CD4-positive, alpha-beta T cell (primary cell): ENCODE data around the gene VAT1L. TPM values are rescaled to one million over a fixed set of nuclear protein-coding genes. Genes with fewer than 3 reads are reported as not detected.

Experiments used
- ATAC-seq: fragments of 200-7000 bp; cut with Tn5 transposase; one replicate; pipeline ENCODE4 v1.10.0; 2022; ENCODE audit warnings: mild to moderate bottlenecking; ENCODE audit not compliant: poor library complexity
- CTCF ChIA-PET: fragments of 350-600 bp; sonication (Branson Sonifier 250); formaldehyde crosslinking; loops from one replicate; lab custom pipeline; 2021; ENCODE audit warnings: antibody characterized with exemption, inconsistent platforms; lab: Charles Lee
- POLR2A ChIA-PET: fragments of 350-600 bp; sonication (Branson Sonifier 250); formaldehyde crosslinking; loops from one replicate; lab custom pipeline; 2021; ENCODE audit warnings: antibody characterized with exemption, inconsistent platforms; lab: Charles Lee
- DNase-seq, 14 experiments: peaks; one replicate each; pipeline ENCODE4 v3.0.0-alpha.2; 2013 to 2020; ENCODE audit warnings: mixed read lengths in 2 of 14
- H3K27ac ChIP-seq, 2 donors: one replicate each; pipeline versions ENCODE4 v1.5.1 to v1.7.0; 2013; ENCODE audit warnings: low read length in 2 of 2, low read depth in 1 of 2, mild to moderate bottlenecking in 1 of 2
- H3K27me3 ChIP-seq, 2 experiments: 1 replicate in 1 of 2; 2 replicates in 1 of 2; pipeline versions ENCODE4 v1.6.1 to v1.7.0; 2013; ENCODE audit warnings: low read length in 2 of 2, control low read depth in 1 of 2, mild to moderate bottlenecking in 1 of 2, moderate library complexity in 1 of 2; ENCODE audit not compliant: insufficient read depth in 2 of 2, control insufficient read depth in 1 of 2
- H3K36me3 ChIP-seq: one replicate; pipeline ENCODE4 v1.6.1; 2013; ENCODE audit warnings: low read length, control low read depth; ENCODE audit not compliant: insufficient read depth
- H3K4me1 ChIP-seq: one replicate; pipeline ENCODE4 v1.6.1; 2013; ENCODE audit warnings: low read length, control low read depth; ENCODE audit not compliant: insufficient read depth
- H3K4me3 ChIP-seq: one replicate; pipeline ENCODE4 v1.5.1; 2013; ENCODE audit warnings: mild to moderate bottlenecking, low read length, moderate library complexity
- H3K9me3 ChIP-seq, 2 experiments: 1 replicate in 1 of 2; 2 replicates in 1 of 2; pipeline versions ENCODE4 v1.6.1 to v1.7.0; 2013; ENCODE audit warnings: low read length in 2 of 2, mild to moderate bottlenecking in 2 of 2, control low read depth in 1 of 2, moderate library complexity in 1 of 2; ENCODE audit not compliant: control insufficient read depth in 1 of 2, insufficient read depth in 1 of 2
- H3K27ac Mint-ChIP-seq: one replicate; pipeline ENCODE4 v1.8.0; 2020; ENCODE audit warnings: mixed read lengths
- H3K27me3 Mint-ChIP-seq: one replicate; pipeline ENCODE4 v1.8.0; 2021; ENCODE audit warnings: mixed read lengths
- H3K36me3 Mint-ChIP-seq: one replicate; pipeline ENCODE4 v1.8.0; 2021; ENCODE audit warnings: low read depth, mixed read lengths
- H3K4me1 Mint-ChIP-seq: one replicate; pipeline ENCODE4 v1.8.0; 2021; ENCODE audit warnings: low read depth, mixed read lengths
- H3K4me3 Mint-ChIP-seq: one replicate; pipeline ENCODE4 v1.8.0; 2020; ENCODE audit warnings: mild to moderate bottlenecking, mixed read lengths
- H3K9me3 Mint-ChIP-seq: one replicate; pipeline ENCODE4 v1.8.0; 2020; ENCODE audit warnings: mixed read lengths
- intact Hi-C, 2 experiments: fragments of 100-400 bp; cut with DNase I in 1 of 2; cut with micrococcal nuclease in 1 of 2; formaldehyde crosslinking; loops; one replicate each; pipeline versions ENCODE4 v1.15.1 to v1.9.0; 2023 to 2025; cut with DNase I, micrococcal nuclease
- total RNA-seq, 174 experiments: library from RNA in 2 of 174; stranded (reverse) in 2 of 174; gene quantifications; one replicate each; pipeline ENCODE4 v1.2.3 and lab custom pipeline; 2021 to 2026
- TF ChIP-seq, protein P1 (sequence below): fragments of 200-600 bp; IDR thresholded peaks from one replicate; pipeline ENCODE4 v1.8.0; 2022; ENCODE audit warnings: antibody characterized with exemption, mild to moderate bottlenecking

The VAT1L gene
- total RNA-seq, 2 experiments from 2014 or later = not detected

DNA sequence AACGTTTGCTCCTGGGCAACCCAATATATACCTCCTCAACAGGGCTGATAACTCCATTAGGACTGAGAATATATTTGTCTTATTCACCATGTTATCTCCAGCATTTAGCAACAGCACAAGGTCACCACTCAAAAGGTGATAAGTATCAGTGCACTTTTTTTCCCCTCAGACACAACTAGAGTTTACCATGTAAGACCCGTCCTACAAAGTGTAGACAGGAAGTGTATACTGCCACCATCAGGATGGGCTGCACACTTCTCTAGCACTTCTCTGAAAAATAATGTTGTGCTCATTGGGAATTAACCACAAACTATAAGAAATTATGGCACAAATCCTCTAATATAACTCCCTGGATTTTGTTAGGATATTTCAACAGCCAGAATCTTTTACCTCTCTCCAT lies 5.7 kb upstream of the VAT1L start:
- Histone ChIP-seq H3K27ac (no peak overlapping the region), H3K27me3 (peaks cover 12 to 29% of the 10 kb centered on the region in 2 experiments), H3K4me3 (no peak overlapping the region), H3K36me3 (no peaks in the 10 kb centered on the region), H3K9me3 (no peaks in the 10 kb centered on the region), H3K4me1 (no peaks in the 10 kb centered on the region)
- no peak for DNase-seq
- ATAC-seq = no peak
- POLR2A ChIA-PET = no interaction called here
- Mint-ChIP-seq H3K27ac (no peak overlapping the region), H3K9me3 (no peaks in the 10 kb centered on the region), H3K27me3 (peaks cover 47% of the 10 kb centered on the region), H3K4me3 (no peak overlapping the region), H3K4me1 (no peaks in the 10 kb centered on the region), H3K36me3 (no peaks in the 10 kb centered on the region)
- TF ChIP-seq, protein P1, sequence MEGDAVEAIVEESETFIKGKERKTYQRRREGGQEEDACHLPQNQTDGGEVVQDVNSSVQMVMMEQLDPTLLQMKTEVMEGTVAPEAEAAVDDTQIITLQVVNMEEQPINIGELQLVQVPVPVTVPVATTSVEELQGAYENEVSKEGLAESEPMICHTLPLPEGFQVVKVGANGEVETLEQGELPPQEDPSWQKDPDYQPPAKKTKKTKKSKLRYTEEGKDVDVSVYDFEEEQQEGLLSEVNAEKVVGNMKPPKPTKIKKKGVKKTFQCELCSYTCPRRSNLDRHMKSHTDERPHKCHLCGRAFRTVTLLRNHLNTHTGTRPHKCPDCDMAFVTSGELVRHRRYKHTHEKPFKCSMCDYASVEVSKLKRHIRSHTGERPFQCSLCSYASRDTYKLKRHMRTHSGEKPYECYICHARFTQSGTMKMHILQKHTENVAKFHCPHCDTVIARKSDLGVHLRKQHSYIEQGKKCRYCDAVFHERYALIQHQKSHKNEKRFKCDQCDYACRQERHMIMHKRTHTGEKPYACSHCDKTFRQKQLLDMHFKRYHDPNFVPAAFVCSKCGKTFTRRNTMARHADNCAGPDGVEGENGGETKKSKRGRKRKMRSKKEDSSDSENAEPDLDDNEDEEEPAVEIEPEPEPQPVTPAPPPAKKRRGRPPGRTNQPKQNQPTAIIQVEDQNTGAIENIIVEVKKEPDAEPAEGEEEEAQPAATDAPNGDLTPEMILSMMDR = no peak
- intact Hi-C loops = no loop called here
- CTCF ChIA-PET = no interaction called here

DNA sequence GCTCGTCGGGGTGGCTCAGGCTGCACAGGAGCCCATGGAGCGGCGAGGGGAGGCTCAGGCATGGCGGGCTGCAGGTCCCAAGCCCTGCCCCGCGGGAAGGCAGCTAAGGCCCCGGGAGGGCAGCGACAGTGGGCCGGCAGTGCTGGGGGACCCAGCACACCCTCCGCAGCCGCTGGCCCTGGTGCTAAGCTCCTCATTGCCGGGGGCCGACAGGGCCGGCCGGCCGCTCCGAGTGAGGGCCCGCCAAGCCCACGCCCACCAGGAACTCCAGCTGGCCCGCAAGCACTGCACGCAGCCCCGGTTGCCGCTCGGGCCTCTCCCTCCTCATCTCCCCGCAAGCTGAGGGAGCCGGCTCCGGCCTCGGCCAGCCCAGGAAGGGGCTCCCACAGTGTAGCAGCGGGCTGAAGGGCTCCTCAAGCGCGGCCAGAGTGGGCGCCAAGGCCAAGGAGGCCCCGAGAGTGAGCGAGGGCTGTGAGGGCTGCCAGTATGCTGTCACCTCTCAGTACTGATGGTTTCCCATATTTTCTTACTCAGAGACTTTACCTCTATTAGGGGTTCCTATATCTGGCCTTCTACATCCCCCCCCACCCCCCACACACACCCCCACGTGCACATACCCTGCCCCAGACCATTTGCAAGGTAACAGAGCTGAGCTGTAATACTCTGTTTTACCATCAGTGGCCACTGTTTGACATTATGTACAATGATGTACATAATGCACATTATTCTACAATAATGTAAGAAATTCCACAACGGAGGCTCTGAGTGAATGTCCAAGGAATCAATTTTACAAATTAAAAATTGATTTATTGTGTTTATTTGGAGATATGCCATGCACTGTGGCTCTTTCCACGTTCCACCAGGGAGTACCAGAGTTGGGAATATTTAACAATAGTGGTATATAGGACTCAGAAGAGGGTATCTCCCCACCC lies 3.7 kb upstream of the VAT1L start:
- Mint-ChIP-seq H3K4me3 (no peak overlapping the region), H3K27me3 (peaks cover 55% of the 10 kb centered on the region), H3K27ac (no peak overlapping the region), H3K4me1 (no peaks in the 10 kb centered on the region), H3K36me3 (no peaks in the 10 kb centered on the region), H3K9me3 (no peaks in the 10 kb centered on the region)
- ChIA-PET POLR2A (no interaction called here), CTCF (no interaction called here)
- Histone ChIP-seq H3K27ac (no peak overlapping the region), H3K36me3 (no peaks in the 10 kb centered on the region), H3K4me3 (no peak overlapping the region), H3K27me3 (peaks cover 28 to 49% of the 10 kb centered on the region in 2 experiments), H3K4me1 (peaks cover 14% of the 10 kb centered on the region), H3K9me3 (peaks cover 0 to 7% of the 10 kb centered on the region in 2 experiments)
- TF ChIP-seq, protein P1 = no peak
- ATAC-seq (no peak), DNase-seq (no peak)
- intact Hi-C loops = no loop called here

DNA sequence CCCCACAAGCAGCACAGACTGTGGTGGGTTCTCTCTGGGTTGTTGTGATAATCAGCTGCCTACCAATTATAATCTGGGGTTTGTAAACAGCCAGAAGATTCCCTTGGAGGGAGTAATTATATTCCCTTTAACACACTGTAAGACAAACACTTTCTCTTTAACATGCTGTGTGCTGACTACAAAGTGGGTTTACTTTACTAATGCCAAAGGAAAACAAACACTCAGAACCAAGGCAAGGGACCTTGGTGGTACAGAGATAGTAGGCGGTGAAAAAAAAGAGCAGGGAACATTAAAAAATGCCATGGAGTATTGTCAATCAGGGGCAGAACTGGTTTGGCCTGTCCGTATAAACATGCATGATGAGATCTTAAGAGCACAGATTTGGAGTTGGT lies 3.0 kb upstream of the VAT1L start:
- no peaks in the 10 kb centered on the region for H3K36me3 Mint-ChIP-seq
- intact Hi-C loops = no loop called here
- peaks cover 14% of the 10 kb centered on the region for H3K4me1 ChIP-seq
- ATAC-seq (no peak), DNase-seq (no peak)
- no peaks in the 10 kb centered on the region for H3K36me3 ChIP-seq
- H3K4me3 Mint-ChIP-seq = no peak overlapping the region
- no peaks in the 10 kb centered on the region for H3K9me3 Mint-ChIP-seq
- TF ChIP-seq, protein P1 = no peak
- peaks cover 31 to 54% of the 10 kb centered on the region in 2 experiments for H3K27me3 ChIP-seq
- H3K27me3 Mint-ChIP-seq = peaks cover 55% of the 10 kb centered on the region
- peaks cover 0 to 7% of the 10 kb centered on the region in 2 experiments for H3K9me3 ChIP-seq
- ChIA-PET POLR2A (no interaction called here), CTCF (no interaction called here)
- H3K27ac ChIP-seq = no peak overlapping the region
- no peak overlapping the region for H3K4me3 ChIP-seq
- no peaks in the 10 kb centered on the region for H3K4me1 Mint-ChIP-seq
- H3K27ac Mint-ChIP-seq = no peak overlapping the region
